Measurements from ENCODE around the gene ECT2L.
"Not testable (repeated sequence)": the region's sequence is repeated elsewhere in the genome, so short reads cannot be mapped to it uniquely, and the experiment has no call there.

The ECT2L gene

DNA sequence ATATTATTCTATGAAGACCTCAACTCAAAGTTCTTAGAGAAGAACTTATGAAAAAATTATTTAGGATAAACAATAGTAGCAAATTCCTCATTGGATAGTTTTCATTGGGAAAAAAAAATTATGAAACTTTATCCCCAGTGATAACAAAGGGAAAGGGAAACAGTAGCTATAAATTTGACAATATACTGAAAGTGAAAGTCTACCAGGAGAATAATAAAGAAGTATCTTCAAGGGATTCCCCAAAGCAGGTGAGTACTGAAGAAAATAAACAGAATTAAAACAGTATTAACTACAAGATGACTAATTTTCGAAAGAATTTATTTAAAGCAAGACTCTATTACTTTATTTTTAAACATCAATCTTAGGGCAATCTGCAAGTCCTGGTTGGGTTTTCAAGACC lies 135.8 kb downstream of the ECT2L start:
- in situ Hi-C loops (cut with MboI; ENCODE audit: low pct_unique_long_range_greater_than_20kb, low sequenced_read_pairs, unreplicated experiment): no loop called here
- TF ChIP-seq, protein P1, sequence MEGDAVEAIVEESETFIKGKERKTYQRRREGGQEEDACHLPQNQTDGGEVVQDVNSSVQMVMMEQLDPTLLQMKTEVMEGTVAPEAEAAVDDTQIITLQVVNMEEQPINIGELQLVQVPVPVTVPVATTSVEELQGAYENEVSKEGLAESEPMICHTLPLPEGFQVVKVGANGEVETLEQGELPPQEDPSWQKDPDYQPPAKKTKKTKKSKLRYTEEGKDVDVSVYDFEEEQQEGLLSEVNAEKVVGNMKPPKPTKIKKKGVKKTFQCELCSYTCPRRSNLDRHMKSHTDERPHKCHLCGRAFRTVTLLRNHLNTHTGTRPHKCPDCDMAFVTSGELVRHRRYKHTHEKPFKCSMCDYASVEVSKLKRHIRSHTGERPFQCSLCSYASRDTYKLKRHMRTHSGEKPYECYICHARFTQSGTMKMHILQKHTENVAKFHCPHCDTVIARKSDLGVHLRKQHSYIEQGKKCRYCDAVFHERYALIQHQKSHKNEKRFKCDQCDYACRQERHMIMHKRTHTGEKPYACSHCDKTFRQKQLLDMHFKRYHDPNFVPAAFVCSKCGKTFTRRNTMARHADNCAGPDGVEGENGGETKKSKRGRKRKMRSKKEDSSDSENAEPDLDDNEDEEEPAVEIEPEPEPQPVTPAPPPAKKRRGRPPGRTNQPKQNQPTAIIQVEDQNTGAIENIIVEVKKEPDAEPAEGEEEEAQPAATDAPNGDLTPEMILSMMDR (IDR thresholded peaks at IDR 0.05; ENCODE audit: extremely low read depth, insufficient read depth, missing control alignments): no peak
- DNase-seq (ENCODE audit: low spot score): peak; percentile 16

DNA sequence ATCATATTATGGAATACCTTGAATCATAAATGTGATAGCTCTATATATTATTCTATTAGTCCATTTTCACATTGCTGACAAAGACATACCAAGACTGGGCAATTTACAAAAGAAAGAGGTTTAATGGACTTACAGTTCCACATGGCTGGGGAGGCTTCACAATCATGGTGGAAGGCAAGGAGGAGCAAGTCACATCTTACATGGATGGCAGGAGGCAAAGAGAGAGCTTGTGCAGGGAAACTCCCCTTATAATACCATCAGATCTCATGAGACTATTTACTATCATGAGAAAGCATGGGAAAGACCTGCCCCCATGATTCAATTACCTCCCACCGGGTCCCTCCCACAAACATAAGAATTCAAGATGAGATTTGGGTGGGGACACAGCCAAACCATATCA lies 141.0 kb downstream of the ECT2L start:
- DNase-seq (ENCODE audit: low spot score); in situ Hi-C loops (cut with MboI; ENCODE audit: low pct_unique_long_range_greater_than_20kb, low sequenced_read_pairs, unreplicated experiment): not testable (repeated sequence)

DNA sequence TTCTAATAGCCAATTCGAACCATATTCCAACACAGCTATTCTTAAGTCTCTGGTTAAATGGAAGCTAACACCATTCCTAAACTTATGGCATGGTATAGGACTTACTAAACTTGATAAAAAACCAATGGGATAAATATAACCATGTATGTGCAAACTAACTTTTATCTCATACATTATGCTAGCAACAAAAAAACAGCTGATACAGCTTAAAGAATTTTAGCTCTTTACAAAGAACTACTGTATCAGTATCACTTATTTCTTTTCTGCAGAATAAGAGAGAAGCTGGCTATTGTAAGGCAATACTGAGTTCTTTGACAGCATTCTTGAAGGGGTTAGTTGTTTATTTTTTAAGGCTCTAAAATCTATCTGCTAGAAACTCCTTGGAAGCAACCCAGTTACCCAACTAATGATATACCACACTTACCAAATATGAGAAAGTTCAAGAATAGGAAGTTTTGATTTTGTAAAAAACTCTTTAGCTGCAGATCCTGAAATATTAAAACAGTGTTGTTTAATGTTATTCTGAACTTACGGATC lies 147.3 kb downstream of the ECT2L start:
- TF ChIP-seq, protein P1 (IDR thresholded peaks at IDR 0.05; ENCODE audit: extremely low read depth, insufficient read depth, missing control alignments): no peak
- DNase-seq (ENCODE audit: low spot score): no peak
- in situ Hi-C loops (cut with MboI; ENCODE audit: low pct_unique_long_range_greater_than_20kb, low sequenced_read_pairs, unreplicated experiment): no loop called here

DNA sequence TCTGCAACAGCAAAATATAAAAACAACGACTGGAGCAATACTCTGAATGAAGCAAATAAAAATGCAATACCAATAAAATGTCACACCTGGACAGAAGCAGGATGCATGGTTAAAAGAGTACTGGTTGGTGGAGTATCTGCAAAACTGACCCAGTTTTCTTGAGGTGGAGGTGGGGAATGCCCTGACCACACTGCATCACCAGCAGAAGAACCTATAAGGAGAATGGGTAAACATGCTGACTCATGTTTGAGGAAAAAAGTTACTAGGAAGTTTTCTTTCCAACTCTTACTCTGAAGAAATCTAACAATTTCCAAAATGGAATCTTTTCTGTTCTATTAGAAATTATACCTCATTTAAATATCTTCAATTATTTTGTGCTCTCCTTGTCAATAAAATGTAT lies 148.5 kb downstream of the ECT2L start:
- peak; percentile 13 for DNase-seq (ENCODE audit: low spot score)
- TF ChIP-seq, protein P1 (IDR thresholded peaks at IDR 0.05; ENCODE audit: extremely low read depth, insufficient read depth, missing control alignments): no peak
- in situ Hi-C loops (cut with MboI; ENCODE audit: low pct_unique_long_range_greater_than_20kb, low sequenced_read_pairs, unreplicated experiment): no loop called here

DNA sequence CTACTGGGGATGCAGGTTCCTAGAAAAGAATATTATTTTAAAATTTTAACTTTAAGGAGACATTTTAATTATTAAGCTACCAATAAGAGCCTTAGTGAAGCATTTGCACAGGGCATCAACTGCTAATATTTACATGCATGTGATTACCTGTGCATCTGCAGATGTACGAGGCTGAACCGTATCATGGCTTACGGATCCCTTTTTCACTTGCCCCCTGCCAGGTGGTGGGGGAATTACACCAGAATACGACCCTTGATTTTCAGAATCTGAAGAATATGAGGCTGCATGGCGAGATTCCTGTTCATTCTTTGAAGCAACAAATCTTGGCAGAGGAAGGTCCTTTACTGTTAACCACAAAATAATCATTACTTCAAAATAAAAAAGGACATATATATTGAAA lies 149.5 kb downstream of the ECT2L start:
- in situ Hi-C loops (cut with MboI; ENCODE audit: low pct_unique_long_range_greater_than_20kb, low sequenced_read_pairs, unreplicated experiment): no loop called here
- DNase-seq (ENCODE audit: low spot score): no peak
- TF ChIP-seq, protein P1 (IDR thresholded peaks at IDR 0.05; ENCODE audit: extremely low read depth, insufficient read depth, missing control alignments): no peak

DNA sequence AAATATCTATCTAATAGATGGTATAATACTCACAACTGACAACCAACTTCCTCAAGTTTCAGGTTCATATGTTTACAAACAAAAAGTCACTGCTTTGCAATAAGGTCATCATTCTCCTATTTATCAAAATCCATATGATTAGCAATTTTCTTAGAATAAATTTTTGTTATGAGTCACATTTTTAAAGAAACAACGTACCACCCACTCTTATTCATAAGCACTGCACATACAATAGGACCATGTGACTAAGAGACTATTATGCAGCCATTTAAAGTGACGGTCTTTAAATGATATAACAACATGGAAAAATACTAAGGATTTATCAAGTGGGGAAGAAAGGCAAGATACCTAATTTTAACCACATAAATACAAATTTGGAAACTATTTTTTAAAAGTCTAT lies 152.1 kb downstream of the ECT2L start:
- TF ChIP-seq, protein P1 (IDR thresholded peaks at IDR 0.05; ENCODE audit: extremely low read depth, insufficient read depth, missing control alignments): no peak
- no peak for DNase-seq (ENCODE audit: low spot score)
- in situ Hi-C loops (cut with MboI; ENCODE audit: low pct_unique_long_range_greater_than_20kb, low sequenced_read_pairs, unreplicated experiment): no loop called here

DNA sequence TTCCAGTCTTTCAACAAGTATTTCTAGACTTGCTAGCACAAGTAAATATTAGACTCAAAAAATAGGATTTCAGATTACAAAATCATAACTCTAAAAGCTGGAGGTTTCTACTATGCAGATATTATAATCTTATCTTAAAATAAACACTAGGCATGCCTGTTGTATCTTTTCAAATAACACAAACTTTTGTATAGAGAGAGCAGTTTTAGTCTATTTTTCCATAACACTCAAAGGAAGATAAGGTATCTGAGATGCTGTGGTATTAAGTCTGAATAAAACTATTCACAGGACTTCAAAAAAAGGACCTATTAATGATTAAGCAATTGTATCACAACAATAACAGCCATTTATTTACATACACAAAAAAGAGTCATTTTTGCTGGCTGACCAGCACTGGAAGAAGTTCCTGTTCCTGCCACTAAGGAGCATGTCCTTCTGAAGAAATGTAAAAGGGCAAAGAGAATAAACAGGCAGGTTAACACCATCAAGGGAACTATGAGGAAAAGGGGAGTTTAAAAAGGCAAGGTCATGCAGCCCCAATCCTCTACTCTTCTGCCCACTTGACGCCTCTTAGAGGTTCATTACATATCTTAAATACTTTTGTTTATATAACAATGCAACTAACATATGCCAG lies 152.8 kb downstream of the ECT2L start:
- TF ChIP-seq, protein P1 (IDR thresholded peaks at IDR 0.05; ENCODE audit: extremely low read depth, insufficient read depth, missing control alignments): no peak
- DNase-seq (ENCODE audit: low spot score): no peak
- in situ Hi-C loops (cut with MboI; ENCODE audit: low pct_unique_long_range_greater_than_20kb, low sequenced_read_pairs, unreplicated experiment): no loop called here
